GM23338 (cell line): ENCODE measurements around the gene MTREX. TPM values are rescaled to one million over a fixed set of nuclear protein-coding genes. Genes with fewer than 3 reads are reported as not detected.

Experiments used
- ATAC-seq: fragments of 200-7000 bp; cut with Tn5 transposase; 3 replicates; pipeline ENCODE4 v1.9.1; 2020
- DNase-seq: peaks from one replicate; pipeline ENCODE4 v3.0.0-alpha.2; 2015; ENCODE audit warnings: low spot score
- H2AFZ ChIP-seq: fragments of 200-600 bp; sonication (generic); 2 replicates; pipeline ENCODE4 v1.8.0; 2016; ENCODE audit warnings: antibody characterized with exemption, mild to moderate bottlenecking, moderate library complexity
- H3F3A ChIP-seq: fragments of 200-600 bp; sonication (generic); replicated peaks from 2 replicates; pipeline ENCODE4 v1.8.0; 2017; ENCODE audit warnings: antibody characterized with exemption, mixed run types, low read depth
- H3K27ac ChIP-seq: fragments of 200-600 bp; sonication (generic); 2 replicates; pipeline ENCODE4 v1.6.1; 2016; ENCODE audit warnings: low read depth
- H3K27me3 ChIP-seq: fragments of 200-600 bp; sonication (generic); 2 replicates; pipeline ENCODE4 v1.8.0; 2016; ENCODE audit warnings: mild to moderate bottlenecking, mixed run types, moderate library complexity; ENCODE audit not compliant: insufficient read depth
- H3K36me3 ChIP-seq: fragments of 200-600 bp; sonication (generic); 2 replicates; pipeline ENCODE4 v1.8.0; 2016; ENCODE audit warnings: mild to moderate bottlenecking; ENCODE audit not compliant: insufficient read depth
- H3K4me1 ChIP-seq: fragments of 200-600 bp; sonication (generic); 2 replicates; pipeline ENCODE4 v1.8.0; 2016; ENCODE audit warnings: mild to moderate bottlenecking, moderate library complexity; ENCODE audit not compliant: insufficient read depth
- H3K4me2 ChIP-seq: fragments of 200-600 bp; sonication (generic); 2 replicates; pipeline ENCODE4 v1.7.1; 2017; ENCODE audit warnings: mixed run types
- H3K4me3 ChIP-seq: fragments of 200-600 bp; sonication (generic); 2 replicates; pipeline ENCODE4 v1.6.1; 2016; ENCODE audit warnings: mixed run types
- H3K79me2 ChIP-seq: fragments of 200-600 bp; sonication (generic); replicated peaks from 2 replicates; pipeline ENCODE4 v1.8.0; 2017; ENCODE audit warnings: mild to moderate bottlenecking; ENCODE audit not compliant: insufficient read depth
- H3K9me2 ChIP-seq: fragments of 200-600 bp; sonication (generic); 2 replicates; pipeline ENCODE4 v1.8.0; 2017; ENCODE audit not compliant: insufficient read depth
- H4K20me1 ChIP-seq: fragments of 200-600 bp; sonication (generic); replicated peaks from 2 replicates; pipeline ENCODE4 v1.8.0; 2017; ENCODE audit warnings: mild to moderate bottlenecking; ENCODE audit not compliant: insufficient read depth
- H3K27ac Mint-ChIP-seq: 2 replicates; pipeline ENCODE4 v1.8.0; 2020; ENCODE audit warnings: inconsistent platforms, mild to moderate bottlenecking, moderate library complexity, mixed read lengths
- H3K27me3 Mint-ChIP-seq: 3 replicates; pipeline ENCODE4 v1.8.0; 2022; ENCODE audit warnings: low read depth, mild to moderate bottlenecking, moderate library complexity, mixed read lengths, inconsistent platforms; ENCODE audit not compliant: insufficient read depth, poor library complexity
- H3K36me3 Mint-ChIP-seq: 3 replicates; pipeline ENCODE4 v1.8.0; 2021; ENCODE audit warnings: low read depth, mild to moderate bottlenecking, inconsistent platforms, moderate library complexity, mixed read lengths
- H3K4me1 Mint-ChIP-seq: 3 replicates; pipeline ENCODE4 v1.8.0; 2020; ENCODE audit warnings: mild to moderate bottlenecking, inconsistent platforms, mixed read lengths
- H3K4me3 Mint-ChIP-seq: 3 replicates; pipeline ENCODE4 v1.8.0; 2021; ENCODE audit warnings: moderate library complexity, mild to moderate bottlenecking, inconsistent platforms, mixed read lengths
- H3K9me3 Mint-ChIP-seq: 3 replicates; pipeline ENCODE4 v1.8.0; 2020; ENCODE audit warnings: moderate library complexity, mild to moderate bottlenecking, inconsistent platforms, mixed read lengths
- CREB1 ChIP-seq: fragments of 250-450 bp; sonication (Bioruptor Pico); IDR thresholded peaks from 2 replicates; pipeline ENCODE4 v1.5.0; 2020; ENCODE audit warnings: low read depth, mild to moderate bottlenecking, moderate library complexity
- EZH2 ChIP-seq: fragments of 200-600 bp; sonication (generic); IDR thresholded peaks from one replicate; pipeline ENCODE4 v1.8.0; 2017; ENCODE audit warnings: antibody characterized with exemption, mild to moderate bottlenecking, low read depth; ENCODE audit not compliant: unreplicated experiment
- EZH2phosphoT487 ChIP-seq: fragments of 200-600 bp; sonication (generic); IDR thresholded peaks from one replicate; pipeline ENCODE4 v1.8.1; 2018; ENCODE audit warnings: antibody characterized with exemption; ENCODE audit not compliant: unreplicated experiment
- JUNB ChIP-seq: IDR thresholded peaks from one replicate; pipeline ENCODE4 v1.6.1; 2016; ENCODE audit warnings: antibody characterized with exemption; ENCODE audit not compliant: unreplicated experiment
- NANOG ChIP-seq: IDR thresholded peaks from 2 replicates; pipeline ENCODE4 v1.6.1; 2016; ENCODE audit warnings: antibody characterized with exemption, borderline replicate concordance
- POLR2AphosphoS5 ChIP-seq: IDR thresholded peaks from 2 replicates; pipeline ENCODE4 v1.6.1; 2016; ENCODE audit warnings: antibody characterized with exemption, low read depth
- STAT1 ChIP-seq: IDR thresholded peaks from one replicate; pipeline ENCODE4 v1.6.1; 2016; ENCODE audit warnings: antibody characterized with exemption; ENCODE audit not compliant: unreplicated experiment
- ZNF114 ChIP-seq: fragments of 250-450 bp; sonication (Bioruptor Pico); IDR thresholded peaks from 2 replicates; pipeline ENCODE4 v1.5.0; 2020; ENCODE audit warnings: mild to moderate bottlenecking, moderate library complexity
- ZNF331 ChIP-seq: fragments of 250-450 bp; sonication (Bioruptor Pico); IDR thresholded peaks from 2 replicates; pipeline ENCODE4 v1.5.0; 2020; ENCODE audit warnings: low read depth, mild to moderate bottlenecking, moderate library complexity
- polyA plus RNA-seq: library from polyadenylated mRNA; unstranded; fragments of >200 nt; fragmentation: Nextera tagmentation; extraction: Ambion mirVana; gene quantifications from 2 replicates; pipeline ENCODE4 v1.2.1, GENCODE V29; 2016
- total RNA-seq: library from RNA; depleted of rRNA; stranded (reverse); fragments of >200 nt; shearing (Covaris generic); gene quantifications from 2 replicates; pipeline ENCODE4 v1.2.3, GENCODE V29; 2014
- TF ChIP-seq, protein P1 (sequence below): fragments of 250-450 bp; sonication (Bioruptor Pico); IDR thresholded peaks from 2 replicates; pipeline ENCODE4 v1.5.0; 2020; ENCODE audit warnings: mild to moderate bottlenecking, moderate library complexity
- TF ChIP-seq, protein P2 (sequence below): IDR thresholded peaks from one replicate; pipeline ENCODE4 v1.6.1; 2018; ENCODE audit warnings: antibody characterized with exemption; ENCODE audit not compliant: unreplicated experiment
- TF ChIP-seq, protein P3 (sequence below): IDR thresholded peaks from 2 replicates; pipeline ENCODE4 v1.6.1; 2016; ENCODE audit warnings: antibody characterized with exemption
- TF ChIP-seq, protein P4 (sequence below), 2 experiments: fragments of 200-600 bp in 1 of 2; sonication (generic) in 1 of 2; conservative IDR thresholded peaks; 2 replicates each; pipeline versions ENCODE4 v1.5.1 to v1.6.1; 2016 to 2017; ENCODE audit warnings: antibody characterized with exemption in 2 of 2, low read depth in 2 of 2, mild to moderate bottlenecking in 2 of 2, moderate library complexity in 1 of 2

Gene MTREX
- total and polyA plus RNA-seq, 2 experiments from 2014 or later: 47.5 to 94.9 TPM

DNA sequence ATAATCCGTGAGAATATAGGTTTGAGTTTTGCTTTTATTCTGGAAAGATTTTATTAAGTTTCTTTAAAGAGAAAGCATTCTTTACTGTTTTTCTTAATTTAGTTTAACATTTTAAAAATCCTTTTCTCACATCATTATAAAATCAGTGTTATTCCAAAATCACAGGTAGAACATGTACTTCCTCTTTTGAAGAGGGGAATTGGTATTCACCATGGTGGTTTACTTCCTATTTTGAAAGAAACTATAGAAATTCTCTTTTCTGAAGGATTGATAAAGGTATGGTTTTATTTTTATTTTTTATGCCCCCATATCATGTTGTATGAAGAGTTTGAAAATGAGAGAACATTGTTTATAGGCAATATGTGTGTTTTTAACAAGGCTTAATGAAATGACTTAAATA lies 43.0 kb downstream of the MTREX start:
- H4K20me1 ChIP-seq: no peaks in the 10 kb centered on the region
- no peaks in the 10 kb centered on the region for H3F3A ChIP-seq
- no peaks in the 10 kb centered on the region for H3K9me2 ChIP-seq
- no peak overlapping the region for H3K4me3 ChIP-seq
- ATAC-seq (no peak), DNase-seq (no peak)
- H3K4me2 ChIP-seq: no peak overlapping the region
- peaks cover 87% of the 10 kb centered on the region for H3K36me3 Mint-ChIP-seq
- H3K4me1 ChIP-seq: no peaks in the 10 kb centered on the region
- no peak for TF ChIP-seq EZH2phosphoT487
- TF ChIP-seq EZH2: no peak
- TF ChIP-seq, protein P1, sequence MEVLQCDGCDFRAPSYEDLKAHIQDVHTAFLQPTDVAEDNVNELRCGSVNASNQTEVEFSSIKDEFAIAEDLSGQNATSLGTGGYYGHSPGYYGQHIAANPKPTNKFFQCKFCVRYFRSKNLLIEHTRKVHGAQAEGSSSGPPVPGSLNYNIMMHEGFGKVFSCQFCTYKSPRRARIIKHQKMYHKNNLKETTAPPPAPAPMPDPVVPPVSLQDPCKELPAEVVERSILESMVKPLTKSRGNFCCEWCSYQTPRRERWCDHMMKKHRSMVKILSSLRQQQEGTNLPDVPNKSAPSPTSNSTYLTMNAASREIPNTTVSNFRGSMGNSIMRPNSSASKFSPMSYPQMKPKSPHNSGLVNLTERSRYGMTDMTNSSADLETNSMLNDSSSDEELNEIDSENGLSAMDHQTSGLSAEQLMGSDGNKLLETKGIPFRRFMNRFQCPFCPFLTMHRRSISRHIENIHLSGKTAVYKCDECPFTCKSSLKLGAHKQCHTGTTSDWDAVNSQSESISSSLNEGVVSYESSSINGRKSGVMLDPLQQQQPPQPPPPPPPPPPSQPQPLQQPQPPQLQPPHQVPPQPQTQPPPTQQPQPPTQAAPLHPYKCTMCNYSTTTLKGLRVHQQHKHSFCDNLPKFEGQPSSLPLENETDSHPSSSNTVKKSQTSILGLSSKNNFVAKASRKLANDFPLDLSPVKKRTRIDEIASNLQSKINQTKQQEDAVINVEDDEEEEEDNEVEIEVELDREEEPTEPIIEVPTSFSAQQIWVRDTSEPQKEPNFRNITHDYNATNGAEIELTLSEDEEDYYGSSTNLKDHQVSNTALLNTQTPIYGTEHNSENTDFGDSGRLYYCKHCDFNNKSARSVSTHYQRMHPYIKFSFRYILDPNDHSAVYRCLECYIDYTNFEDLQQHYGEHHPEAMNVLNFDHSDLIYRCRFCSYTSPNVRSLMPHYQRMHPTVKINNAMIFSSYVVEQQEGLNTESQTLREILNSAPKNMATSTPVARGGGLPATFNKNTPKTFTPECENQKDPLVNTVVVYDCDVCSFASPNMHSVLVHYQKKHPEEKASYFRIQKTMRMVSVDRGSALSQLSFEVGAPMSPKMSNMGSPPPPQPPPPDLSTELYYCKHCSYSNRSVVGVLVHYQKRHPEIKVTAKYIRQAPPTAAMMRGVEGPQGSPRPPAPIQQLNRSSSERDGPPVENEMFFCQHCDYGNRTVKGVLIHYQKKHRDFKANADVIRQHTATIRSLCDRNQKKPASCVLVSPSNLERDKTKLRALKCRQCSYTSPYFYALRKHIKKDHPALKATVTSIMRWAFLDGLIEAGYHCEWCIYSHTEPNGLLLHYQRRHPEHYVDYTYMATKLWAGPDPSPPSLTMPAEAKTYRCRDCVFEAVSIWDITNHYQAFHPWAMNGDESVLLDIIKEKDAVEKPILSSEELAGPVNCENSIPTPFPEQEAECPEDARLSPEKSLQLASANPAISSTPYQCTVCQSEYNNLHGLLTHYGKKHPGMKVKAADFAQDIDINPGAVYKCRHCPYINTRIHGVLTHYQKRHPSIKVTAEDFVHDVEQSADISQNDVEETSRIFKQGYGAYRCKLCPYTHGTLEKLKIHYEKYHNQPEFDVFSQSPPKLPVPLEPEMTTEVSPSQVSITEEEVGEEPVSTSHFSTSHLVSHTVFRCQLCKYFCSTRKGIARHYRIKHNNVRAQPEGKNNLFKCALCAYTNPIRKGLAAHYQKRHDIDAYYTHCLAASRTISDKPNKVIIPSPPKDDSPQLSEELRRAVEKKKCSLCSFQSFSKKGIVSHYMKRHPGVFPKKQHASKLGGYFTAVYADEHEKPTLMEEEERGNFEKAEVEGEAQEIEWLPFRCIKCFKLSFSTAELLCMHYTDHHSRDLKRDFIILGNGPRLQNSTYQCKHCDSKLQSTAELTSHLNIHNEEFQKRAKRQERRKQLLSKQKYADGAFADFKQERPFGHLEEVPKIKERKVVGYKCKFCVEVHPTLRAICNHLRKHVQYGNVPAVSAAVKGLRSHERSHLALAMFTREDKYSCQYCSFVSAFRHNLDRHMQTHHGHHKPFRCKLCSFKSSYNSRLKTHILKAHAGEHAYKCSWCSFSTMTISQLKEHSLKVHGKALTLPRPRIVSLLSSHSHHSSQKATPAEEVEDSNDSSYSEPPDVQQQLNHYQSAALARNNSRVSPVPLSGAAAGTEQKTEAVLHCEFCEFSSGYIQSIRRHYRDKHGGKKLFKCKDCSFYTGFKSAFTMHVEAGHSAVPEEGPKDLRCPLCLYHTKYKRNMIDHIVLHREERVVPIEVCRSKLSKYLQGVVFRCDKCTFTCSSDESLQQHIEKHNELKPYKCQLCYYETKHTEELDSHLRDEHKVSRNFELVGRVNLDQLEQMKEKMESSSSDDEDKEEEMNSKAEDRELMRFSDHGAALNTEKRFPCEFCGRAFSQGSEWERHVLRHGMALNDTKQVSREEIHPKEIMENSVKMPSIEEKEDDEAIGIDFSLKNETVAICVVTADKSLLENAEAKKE: no peak
- TF ChIP-seq JUNB: no peak
- no peak for TF ChIP-seq ZNF114 (CRISPR knock-in tag)
- no peak for TF ChIP-seq CREB1 (CRISPR knock-in tag)
- TF ChIP-seq, protein P2, sequence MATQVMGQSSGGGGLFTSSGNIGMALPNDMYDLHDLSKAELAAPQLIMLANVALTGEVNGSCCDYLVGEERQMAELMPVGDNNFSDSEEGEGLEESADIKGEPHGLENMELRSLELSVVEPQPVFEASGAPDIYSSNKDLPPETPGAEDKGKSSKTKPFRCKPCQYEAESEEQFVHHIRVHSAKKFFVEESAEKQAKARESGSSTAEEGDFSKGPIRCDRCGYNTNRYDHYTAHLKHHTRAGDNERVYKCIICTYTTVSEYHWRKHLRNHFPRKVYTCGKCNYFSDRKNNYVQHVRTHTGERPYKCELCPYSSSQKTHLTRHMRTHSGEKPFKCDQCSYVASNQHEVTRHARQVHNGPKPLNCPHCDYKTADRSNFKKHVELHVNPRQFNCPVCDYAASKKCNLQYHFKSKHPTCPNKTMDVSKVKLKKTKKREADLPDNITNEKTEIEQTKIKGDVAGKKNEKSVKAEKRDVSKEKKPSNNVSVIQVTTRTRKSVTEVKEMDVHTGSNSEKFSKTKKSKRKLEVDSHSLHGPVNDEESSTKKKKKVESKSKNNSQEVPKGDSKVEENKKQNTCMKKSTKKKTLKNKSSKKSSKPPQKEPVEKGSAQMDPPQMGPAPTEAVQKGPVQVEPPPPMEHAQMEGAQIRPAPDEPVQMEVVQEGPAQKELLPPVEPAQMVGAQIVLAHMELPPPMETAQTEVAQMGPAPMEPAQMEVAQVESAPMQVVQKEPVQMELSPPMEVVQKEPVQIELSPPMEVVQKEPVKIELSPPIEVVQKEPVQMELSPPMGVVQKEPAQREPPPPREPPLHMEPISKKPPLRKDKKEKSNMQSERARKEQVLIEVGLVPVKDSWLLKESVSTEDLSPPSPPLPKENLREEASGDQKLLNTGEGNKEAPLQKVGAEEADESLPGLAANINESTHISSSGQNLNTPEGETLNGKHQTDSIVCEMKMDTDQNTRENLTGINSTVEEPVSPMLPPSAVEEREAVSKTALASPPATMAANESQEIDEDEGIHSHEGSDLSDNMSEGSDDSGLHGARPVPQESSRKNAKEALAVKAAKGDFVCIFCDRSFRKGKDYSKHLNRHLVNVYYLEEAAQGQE: no peak
- TF ChIP-seq, protein P3, sequence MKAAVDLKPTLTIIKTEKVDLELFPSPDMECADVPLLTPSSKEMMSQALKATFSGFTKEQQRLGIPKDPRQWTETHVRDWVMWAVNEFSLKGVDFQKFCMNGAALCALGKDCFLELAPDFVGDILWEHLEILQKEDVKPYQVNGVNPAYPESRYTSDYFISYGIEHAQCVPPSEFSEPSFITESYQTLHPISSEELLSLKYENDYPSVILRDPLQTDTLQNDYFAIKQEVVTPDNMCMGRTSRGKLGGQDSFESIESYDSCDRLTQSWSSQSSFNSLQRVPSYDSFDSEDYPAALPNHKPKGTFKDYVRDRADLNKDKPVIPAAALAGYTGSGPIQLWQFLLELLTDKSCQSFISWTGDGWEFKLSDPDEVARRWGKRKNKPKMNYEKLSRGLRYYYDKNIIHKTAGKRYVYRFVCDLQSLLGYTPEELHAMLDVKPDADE: no peak
- TF ChIP-seq POLR2AphosphoS5: no peak
- no peak for TF ChIP-seq STAT1
- no peak for TF ChIP-seq NANOG
- TF ChIP-seq, protein P4, sequence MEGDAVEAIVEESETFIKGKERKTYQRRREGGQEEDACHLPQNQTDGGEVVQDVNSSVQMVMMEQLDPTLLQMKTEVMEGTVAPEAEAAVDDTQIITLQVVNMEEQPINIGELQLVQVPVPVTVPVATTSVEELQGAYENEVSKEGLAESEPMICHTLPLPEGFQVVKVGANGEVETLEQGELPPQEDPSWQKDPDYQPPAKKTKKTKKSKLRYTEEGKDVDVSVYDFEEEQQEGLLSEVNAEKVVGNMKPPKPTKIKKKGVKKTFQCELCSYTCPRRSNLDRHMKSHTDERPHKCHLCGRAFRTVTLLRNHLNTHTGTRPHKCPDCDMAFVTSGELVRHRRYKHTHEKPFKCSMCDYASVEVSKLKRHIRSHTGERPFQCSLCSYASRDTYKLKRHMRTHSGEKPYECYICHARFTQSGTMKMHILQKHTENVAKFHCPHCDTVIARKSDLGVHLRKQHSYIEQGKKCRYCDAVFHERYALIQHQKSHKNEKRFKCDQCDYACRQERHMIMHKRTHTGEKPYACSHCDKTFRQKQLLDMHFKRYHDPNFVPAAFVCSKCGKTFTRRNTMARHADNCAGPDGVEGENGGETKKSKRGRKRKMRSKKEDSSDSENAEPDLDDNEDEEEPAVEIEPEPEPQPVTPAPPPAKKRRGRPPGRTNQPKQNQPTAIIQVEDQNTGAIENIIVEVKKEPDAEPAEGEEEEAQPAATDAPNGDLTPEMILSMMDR (conservative IDR thresholded peaks at IDR 0.05; ENCODE audit: low read depth in 2 of 2): no peak
- TF ChIP-seq ZNF331 (CRISPR knock-in tag): no peak
- no peaks in the 10 kb centered on the region for H3K79me2 ChIP-seq
- H2AFZ ChIP-seq: no peak overlapping the region
- peaks cover 3% of the 10 kb centered on the region; the same call in 2 of the 3 replicates for H3K9me3 Mint-ChIP-seq
- H3K36me3 ChIP-seq: peaks cover 56% of the 10 kb centered on the region
- no peak overlapping the region for H3K4me3 Mint-ChIP-seq
- H3K27me3 Mint-ChIP-seq: no peaks in the 10 kb centered on the region
- H3K27ac Mint-ChIP-seq: no peak overlapping the region
- no peaks in the 10 kb centered on the region for H3K27me3 ChIP-seq
- H3K27ac ChIP-seq: no peak overlapping the region
- H3K4me1 Mint-ChIP-seq: no peaks in the 10 kb centered on the region
